Measurements from ENCODE around the gene EIF4H. TPM values are rescaled to one million over a fixed set of nuclear protein-coding genes. Genes with fewer than 3 reads are reported as not detected.

Gene EIF4H
- total RNA-seq, 4 donors from 2014 or later: 175 to 250 (median 213) TPM

GRCh38 chr7:74190259-74190658 is 16.1 kb downstream of the EIF4H start:
- TF ChIP-seq POLR2A (IDR thresholded peaks at IDR 0.05) (no peak), POLR2AphosphoS5 (IDR thresholded peaks at IDR 0.05) (no peak), CTCF (IDR thresholded peaks at IDR 0.05) (no peak), EP300 (IDR thresholded peaks at IDR 0.05; ENCODE audit: low read depth) (no peak)
- in situ Hi-C loops (cut with MboI; ENCODE audit: low pct_ligation_motif_present in 1 of 4, low pct_unique_long_range_greater_than_20kb in 1 of 4, low sequenced_read_pairs in 3 of 4): loop anchor here in 2 of 4 donors (25.0 kb wide), 2 partner anchors 103 to 128 kb away; partner anchors contain the start of gene LIMK1 (in 1 of the 2)
- intact Hi-C loops (cut with DNase I; ENCODE audit: low total_unique reads): no loop called here
- Histone ChIP-seq H3K27me3 (no peaks in the 10 kb centered on the region), H3K4me1 (peaks cover 6 to 32% (median 22%) of the 10 kb centered on the region in 4 donors), H3K36me3 (peaks cover 0 to 65% (median 33%) of the 10 kb centered on the region in 4 donors), H3K4me3 (no peak overlapping the region), H3K27ac (no peak overlapping the region), H3K9me3 (no peaks in the 10 kb centered on the region)
- WGBS, 2 donors (ENCODE audit: low coverage in 1 of 2): 94 to 100% methylated on average over 1 to 7 of the region's 7 CpGs
- no peak for DNase-seq

GRCh38 chr7:74191231-74191630 is 17.1 kb downstream of the EIF4H start:
- Histone ChIP-seq H3K4me3 (no peak overlapping the region), H3K9me3 (no peaks in the 10 kb centered on the region), H3K36me3 (peaks cover 0 to 70% (median 34%) of the 10 kb centered on the region in 4 donors), H3K27me3 (no peaks in the 10 kb centered on the region), H3K27ac (no peak overlapping the region), H3K4me1 (peaks cover 3 to 22% (median 12%) of the 10 kb centered on the region in 4 donors)
- no peak for DNase-seq
- no peak for TF ChIP-seq POLR2A (IDR thresholded peaks at IDR 0.05)
- no peak for TF ChIP-seq POLR2AphosphoS5 (IDR thresholded peaks at IDR 0.05)
- TF ChIP-seq EP300 (IDR thresholded peaks at IDR 0.05; ENCODE audit: low read depth): no peak
- TF ChIP-seq CTCF (IDR thresholded peaks at IDR 0.05): no peak
- in situ Hi-C loops (cut with MboI; ENCODE audit: low pct_ligation_motif_present in 1 of 4, low pct_unique_long_range_greater_than_20kb in 1 of 4, low sequenced_read_pairs in 3 of 4): loop anchor here in 2 of 4 donors (25.0 kb wide), 2 partner anchors 104 to 129 kb away; partner anchors contain the start of gene LIMK1 (in 1 of the 2)
- 83 to 86% methylated on average over 2 to 9 of the region's 9 CpGs for WGBS, 2 donors (ENCODE audit: low coverage in 1 of 2)
- intact Hi-C loops (cut with DNase I; ENCODE audit: low total_unique reads): no loop called here

GRCh38 chr7:74193054-74193453 is 18.9 kb downstream of the EIF4H start:
- intact Hi-C loops (cut with DNase I; ENCODE audit: low total_unique reads) (no loop called here), in situ Hi-C loops (cut with MboI; ENCODE audit: low pct_ligation_motif_present in 1 of 4, low pct_unique_long_range_greater_than_20kb in 1 of 4, low sequenced_read_pairs in 3 of 4) (loop anchor here in 2 of 4 donors (25.0 kb wide), 2 partner anchors 106 to 131 kb away; partner anchors contain the start of gene LIMK1 (in 1 of the 2))
- no peak overlapping the region for H3K27ac ChIP-seq
- 84% methylated on average over 8 of the region's 8 CpGs; no CpG with 5 or more reads in 1 of the 2 donors for whole genome bisulfite sequencing, 2 donors (ENCODE audit: low coverage in 1 of 2)
- no peak overlapping the region for H3K4me3 ChIP-seq
- TF ChIP-seq POLR2AphosphoS5 (IDR thresholded peaks at IDR 0.05) (no peak), CTCF (IDR thresholded peaks at IDR 0.05) (no peak), POLR2A (IDR thresholded peaks at IDR 0.05) (no peak), EP300 (IDR thresholded peaks at IDR 0.05; ENCODE audit: low read depth) (no peak)
- H3K9me3 ChIP-seq: no peaks in the 10 kb centered on the region
- DNase-seq: no peak
- no peaks in the 10 kb centered on the region for H3K27me3 ChIP-seq
- peaks cover 0 to 9% (median 2%) of the 10 kb centered on the region in 4 donors for H3K4me1 ChIP-seq
- peaks cover 0 to 70% (median 34%) of the 10 kb centered on the region in 4 donors for H3K36me3 ChIP-seq

- in situ Hi-C loops (cut with MboI; ENCODE audit: low pct_ligation_motif_present in 1 of 4, low pct_unique_long_range_greater_than_20kb in 1 of 4, low sequenced_read_pairs in 3 of 4) (loop anchor here in 2 of 4 donors (25.0 kb wide), 2 partner anchors 107 to 132 kb away; partner anchors contain the start of gene LIMK1 (in 1 of the 2)), intact Hi-C loops (cut with DNase I; ENCODE audit: low total_unique reads) (no loop called here)
- H3K4me3 ChIP-seq: no peak overlapping the region
- H3K27me3 ChIP-seq: no peaks in the 10 kb centered on the region
- peaks cover 0 to under 1% (median 0%) of the 10 kb centered on the region in 4 donors for H3K4me1 ChIP-seq
- TF ChIP-seq POLR2A (IDR thresholded peaks at IDR 0.05) (no peak), CTCF (IDR thresholded peaks at IDR 0.05) (no peak)
- no peak overlapping the region for H3K27ac ChIP-seq
- 89 to 94% methylated on average over 6 to 7 of the region's 7 CpGs for WGBS, 2 donors (ENCODE audit: low coverage in 1 of 2)
- no peak for DNase-seq
- no peaks in the 10 kb centered on the region for H3K9me3 ChIP-seq
- peaks cover 0 to 66% (median 30%) of the 10 kb centered on the region in 4 donors for H3K36me3 ChIP-seq
These were observed 19.8 kb downstream of the EIF4H start for GRCh38 chr7:74193913-74194312.

Measured in transverse colon (tissue), 4 donors.